HG03039 (cell line): ENCODE results near the gene GLRX5.
"Not testable (repeated sequence)": the region's sequence is repeated elsewhere in the genome, so short reads cannot be mapped to it uniquely, and the experiment has no call there.

Experiments
- ATAC-seq: cut with Tn5 transposase; IDR thresholded peaks from one replicate; pipeline ENCODE4 v1.9.1; 2021; ENCODE audit warnings: mild to moderate bottlenecking, moderate library complexity; ENCODE audit not compliant: unreplicated experiment

The GLRX5 gene

DNA sequence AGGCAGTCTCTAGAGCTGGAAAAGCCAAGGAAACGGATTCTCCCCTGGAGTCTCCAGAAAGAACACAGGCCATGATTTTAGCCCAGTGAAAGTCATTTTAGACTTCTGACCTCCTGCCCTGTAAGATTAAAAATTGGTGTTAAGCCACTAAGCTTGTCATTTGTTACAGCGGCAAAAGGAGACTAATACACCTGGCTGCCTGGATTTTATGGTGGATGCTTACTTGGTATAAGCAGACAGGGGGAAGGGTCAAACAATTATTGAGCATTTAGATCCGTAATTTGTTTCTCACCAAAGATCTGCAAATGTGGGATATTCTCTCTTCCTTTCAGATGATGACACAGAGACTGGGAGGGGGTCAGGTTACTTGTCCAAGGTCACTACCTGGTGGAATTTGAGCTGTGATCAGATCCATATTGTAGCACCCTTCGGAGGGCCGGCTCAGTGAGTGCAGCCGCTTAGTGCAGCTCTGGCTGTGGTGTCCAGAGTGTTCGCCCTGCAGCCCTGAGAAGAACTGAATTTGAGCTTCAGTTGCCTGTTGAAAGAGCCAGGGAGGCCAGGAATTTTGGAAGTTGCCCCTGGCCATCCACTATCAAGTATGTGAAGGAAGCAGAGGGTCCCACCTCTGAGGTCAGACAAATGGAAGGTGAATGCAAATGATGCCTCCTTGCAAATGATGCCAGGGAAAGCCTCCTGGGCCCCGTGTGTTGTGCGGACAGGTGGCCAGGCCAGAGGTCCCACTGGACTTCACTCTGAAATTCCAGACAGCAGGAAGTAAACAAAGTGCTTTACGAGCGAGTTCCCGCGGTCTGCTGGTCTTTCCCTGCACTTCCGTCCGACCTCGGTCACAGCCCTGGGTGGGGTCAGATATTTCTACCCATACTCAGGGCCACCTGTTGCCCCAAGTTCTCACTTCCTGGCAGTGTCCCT, 15.1 kb downstream of the GLRX5 start:
- no peak for ATAC-seq

DNA sequence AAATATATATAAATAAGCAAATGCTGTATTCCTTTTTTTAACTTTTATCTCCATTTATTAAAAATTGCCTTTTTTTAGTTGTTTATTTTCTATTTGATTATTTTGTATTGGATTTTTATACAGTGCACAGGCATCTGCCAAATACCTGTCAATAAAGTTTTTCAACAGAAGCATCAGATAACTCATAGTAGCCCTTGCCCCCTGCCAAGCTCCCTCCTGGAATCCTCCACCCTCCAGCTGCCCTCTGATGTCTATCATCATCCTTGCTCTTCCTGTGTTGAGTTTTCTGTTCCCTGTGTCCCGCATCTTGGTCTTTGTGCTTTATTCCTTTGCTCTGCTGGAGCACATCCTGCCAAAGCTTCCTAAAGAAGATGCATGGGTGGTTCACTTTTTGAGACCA, 16.6 kb downstream of the GLRX5 start:
- no peak for ATAC-seq

DNA sequence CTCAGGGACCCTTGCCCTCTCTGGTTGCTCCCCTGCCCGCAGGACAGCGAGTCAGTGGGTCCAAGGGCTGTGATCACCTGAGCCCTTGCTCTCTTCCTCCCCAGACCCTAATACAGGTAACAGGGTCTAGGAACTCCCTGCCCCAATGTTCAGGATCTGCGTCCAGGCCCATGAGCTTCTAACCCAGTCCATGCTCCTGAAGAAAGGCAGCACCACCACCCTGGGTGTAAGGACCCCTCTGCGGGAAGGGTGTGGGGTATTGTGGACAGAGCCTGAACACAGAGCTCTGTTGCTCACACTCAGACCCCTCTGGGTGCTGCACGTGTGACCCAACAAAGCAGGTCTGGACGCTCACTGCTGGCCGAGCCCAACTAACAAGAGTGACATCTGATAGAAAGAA, 18.3 kb downstream of the GLRX5 start:
- ATAC-seq: no peak

DNA sequence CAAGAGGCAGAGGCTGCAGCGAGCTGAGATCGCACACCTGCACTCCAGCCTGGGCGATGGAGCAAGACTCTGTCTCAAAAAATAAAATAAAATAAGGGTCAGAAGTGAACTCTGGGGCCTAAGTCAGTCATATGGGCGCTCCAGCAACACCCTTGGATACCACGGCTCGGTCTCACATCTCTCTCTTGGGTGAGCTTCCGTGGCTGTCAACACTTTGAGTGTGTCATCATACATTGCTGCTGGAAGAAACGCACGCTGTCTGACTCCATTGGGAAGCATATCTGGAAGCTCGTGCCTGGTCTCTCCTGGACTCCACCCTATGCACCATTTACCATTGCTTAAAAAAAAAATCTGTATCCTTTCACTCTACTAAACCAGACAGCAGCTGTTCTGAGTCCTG, 20.2 kb downstream of the GLRX5 start:
- ATAC-seq: no peak

DNA sequence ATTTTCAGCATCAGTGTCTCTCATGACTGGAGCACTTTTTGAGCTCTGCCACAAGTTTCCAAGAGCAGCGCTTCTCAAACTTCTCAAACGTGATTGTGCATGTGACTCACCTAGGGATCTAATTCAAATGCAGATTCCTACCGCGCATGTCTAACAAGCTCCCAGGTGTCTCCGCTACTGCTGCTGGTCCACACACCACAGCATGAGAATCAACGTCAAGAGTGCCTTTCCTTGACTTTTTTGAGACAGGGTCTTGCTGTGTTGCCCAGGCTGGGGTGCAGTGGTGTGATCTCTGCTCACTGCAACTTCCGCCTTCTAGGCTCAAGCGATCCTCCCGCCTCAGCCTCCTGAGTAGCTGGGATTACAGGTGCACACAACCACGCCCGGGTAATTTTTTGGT, 22.4 kb downstream of the GLRX5 start:
- ATAC-seq: no peak

DNA sequence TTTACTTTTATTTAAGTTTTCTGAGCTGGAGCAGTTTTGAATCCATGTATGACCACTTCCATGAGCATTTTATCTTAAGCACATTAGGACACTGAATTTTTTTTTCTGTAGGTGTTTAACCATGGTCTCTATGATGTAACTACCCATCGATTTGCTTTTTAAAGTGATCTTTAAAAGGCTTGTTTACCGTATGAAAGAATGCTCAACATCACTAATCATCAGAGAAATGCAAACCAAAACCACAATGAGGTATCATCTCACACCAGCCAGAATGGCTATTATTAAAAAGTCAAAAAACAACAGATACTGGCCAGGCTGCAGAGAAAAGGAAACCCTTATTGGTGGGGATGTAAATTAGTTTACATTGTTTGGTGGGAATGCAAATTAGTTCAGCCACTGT, 23.0 kb downstream of the GLRX5 start:
- ATAC-seq: no peak

DNA sequence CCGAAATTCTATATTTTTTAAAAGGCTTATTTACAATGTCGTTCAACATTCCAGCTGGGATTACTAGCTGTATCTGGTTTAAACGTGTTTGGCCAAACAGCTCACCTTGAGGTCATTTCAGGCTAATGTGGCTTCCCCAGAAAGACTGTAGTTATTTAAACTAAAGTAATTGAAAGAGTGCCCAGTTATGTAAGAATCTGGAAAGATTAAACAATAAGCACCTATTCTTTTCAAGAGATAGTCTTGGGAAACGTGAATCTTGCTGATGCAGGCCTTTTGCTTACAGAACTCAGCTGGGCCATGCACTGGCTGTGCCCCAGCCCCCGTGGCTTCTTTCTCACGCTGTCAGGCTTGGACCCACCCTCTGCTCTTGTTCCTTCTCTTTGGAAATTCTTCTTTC, 24.4 kb downstream of the GLRX5 start:
- no peak for ATAC-seq

DNA sequence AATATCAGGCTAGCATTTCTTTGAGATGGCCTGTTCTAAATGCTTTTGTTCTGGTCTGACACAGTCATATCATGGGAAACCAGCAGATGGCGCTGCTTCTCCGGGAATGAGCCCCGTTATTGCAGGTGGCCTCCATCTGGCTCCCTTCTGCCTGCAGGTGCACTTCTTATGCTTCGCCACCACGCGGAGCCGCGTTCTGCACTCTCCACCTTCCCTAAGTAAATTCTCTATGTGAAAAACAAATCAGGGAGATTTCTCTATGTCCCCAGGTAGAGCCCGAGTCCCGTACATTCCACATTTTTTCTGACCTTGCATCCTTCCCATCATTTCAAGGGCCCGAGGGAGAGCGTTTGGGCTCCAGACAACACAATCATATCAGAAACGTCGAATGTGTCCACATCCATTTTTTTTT, 26.2 kb downstream of the GLRX5 start:
- ATAC-seq: peak; percentile 83

DNA sequence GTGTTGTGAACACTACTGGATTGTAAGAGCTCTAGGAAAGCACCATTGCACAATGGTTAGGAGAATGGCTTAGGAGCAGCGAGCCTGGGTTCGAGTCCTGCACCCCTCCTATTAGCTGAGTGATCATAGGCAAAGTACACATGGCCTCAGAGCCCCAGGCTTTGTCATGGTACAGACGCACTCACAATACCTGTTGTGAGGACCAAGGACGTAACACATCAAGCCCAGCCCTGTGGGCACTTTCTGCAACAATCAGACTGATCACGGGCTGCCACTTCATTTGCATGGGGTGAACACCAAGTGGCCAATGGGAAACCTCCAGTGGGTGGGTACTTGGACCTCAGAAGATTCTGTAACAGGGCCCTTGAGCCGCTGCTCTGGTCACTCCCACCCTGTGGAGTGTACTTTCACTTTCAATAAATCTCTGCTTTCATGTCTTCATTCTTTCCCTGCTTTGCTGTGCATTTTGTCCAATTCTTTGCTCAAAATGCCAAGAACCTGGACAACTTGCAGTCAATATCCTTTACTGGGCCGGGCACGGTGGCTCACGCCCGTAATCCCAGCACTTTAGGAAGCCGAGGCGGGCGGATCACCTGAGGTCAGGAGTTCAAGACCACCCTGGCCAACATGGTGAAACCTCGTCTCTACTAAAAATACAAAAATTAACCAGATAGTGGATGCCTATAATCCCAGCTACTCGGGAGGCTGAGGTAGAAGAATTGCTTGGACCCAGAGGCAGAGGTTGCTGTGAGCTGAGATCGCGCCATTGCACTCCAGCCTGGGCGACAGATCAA, 28.2 kb downstream of the GLRX5 start:
- ATAC-seq: no peak

DNA sequence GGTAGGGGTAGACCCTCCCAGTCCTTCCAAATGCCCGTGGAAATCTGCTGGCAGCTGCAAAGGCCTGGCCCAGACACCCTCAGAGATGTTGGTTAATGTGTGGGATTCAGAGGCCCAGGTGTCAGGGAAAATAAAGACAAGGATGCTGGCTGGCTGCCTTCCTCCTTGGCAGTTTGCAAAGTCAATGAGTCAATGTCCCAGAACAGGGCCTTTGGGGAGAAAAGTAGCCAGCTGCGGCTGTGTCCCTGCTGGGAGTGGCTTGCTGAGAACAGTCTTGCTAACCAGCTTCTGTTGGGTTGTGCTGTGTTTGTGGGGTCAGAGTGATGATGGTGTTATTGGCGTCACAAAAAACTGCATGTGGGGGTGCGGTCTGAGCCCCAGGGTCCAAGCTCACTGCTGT, 29.2 kb downstream of the GLRX5 start:
- ATAC-seq: no peak

DNA sequence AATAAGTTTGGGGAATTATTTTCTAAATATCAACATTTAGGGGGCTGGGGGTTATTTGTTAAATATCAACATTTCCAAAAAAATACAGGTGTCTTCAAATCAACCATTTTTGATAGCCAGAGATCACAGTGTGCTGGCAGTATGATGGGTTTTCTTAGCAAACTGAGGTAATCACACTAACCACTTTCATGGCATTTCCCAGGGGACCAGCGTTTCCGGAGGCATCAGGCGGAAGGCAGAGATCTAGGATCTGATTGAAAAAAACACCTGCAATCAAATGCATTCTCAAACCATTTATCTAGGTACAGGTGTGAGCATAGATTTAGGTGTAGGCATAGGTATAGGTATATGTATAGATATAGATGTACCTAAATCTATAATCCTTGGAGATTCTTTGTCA, 34.6 kb downstream of the GLRX5 start:
- no peak for ATAC-seq

DNA sequence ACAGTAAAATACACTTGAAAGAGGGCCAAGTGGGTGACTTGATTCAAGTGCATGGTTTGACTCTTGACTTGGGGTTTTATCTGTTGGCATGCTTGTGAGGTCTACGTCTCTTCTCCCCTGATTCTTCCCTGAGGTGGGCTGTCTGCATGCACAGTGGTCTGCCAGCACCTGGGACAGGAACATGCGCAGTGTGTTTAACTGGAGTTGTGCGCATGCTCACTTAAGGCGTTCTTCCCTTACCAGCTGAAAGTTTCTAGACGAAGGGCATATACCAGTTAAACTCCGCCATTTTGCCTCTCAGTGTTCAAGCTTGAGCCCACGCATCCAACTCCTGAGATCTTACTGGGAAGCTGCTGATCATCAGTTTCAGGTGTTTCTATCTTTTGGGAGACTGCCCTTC, 38.5 kb downstream of the GLRX5 start:
- ATAC-seq: no peak

DNA sequence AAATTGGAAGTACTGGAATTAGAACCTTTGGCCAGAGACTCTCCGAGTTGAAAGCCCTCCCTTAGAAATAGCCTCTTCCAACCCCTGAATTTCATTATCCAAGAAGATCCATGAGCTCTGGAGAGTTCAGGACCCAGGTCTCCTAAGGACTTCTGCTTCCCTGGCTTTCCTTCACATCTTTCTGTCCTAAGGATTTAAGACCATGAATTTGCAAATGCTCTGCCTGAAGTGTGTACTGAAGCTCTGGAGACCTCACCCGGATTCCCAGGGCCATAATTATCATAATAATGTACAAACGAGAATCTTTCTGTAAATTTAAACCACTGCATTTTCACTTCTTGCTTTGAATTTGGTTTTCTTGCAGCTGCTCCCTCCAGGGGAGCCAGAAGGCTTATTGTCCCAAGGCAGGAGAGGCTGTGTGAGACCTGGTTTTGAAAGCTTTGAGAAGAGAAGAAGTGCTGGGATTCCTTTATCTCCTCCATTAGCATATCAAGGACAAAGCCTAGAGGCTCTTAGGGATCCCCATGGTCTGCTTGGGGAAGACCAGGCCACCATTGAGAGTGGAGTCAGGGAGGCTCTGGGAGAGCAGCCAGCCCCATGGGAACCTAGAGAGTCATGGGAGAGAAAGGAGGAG, 41.1 kb downstream of the GLRX5 start:
- no peak for ATAC-seq

DNA sequence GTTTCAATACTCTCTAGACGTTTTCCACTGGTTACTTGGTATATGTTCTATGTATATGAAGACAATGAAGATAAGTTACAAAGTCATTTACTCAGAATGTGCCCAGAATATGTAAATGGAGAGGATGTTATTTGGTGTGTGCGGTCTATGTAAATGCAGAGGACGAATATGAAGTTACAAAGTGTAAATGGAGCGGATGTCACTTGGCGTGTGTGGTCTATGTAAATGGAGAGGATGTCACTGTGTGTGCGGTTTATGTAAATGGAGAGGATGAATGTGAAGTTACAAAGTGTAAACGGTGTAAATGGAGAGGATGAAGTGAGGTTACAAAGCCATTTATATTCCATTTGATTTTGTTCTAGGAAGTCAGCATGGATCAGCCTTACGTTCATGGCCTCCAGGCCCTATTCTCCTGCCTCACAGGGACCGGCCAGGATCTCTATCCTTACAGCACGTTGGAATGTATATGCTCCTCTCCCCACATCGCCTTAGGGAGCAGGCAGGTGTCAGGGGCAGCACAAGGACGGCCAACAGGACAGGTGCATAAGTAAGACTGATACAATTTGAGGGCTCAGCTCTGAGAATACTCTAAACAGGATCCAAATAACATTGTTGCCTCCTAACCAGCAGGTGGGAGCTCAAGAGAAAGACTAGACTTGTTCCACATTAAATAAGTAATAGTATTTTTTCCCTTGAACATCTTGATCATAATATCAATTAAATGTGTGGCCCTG, 42.4 kb downstream of the GLRX5 start:
- peak; percentile 96 for ATAC-seq

DNA sequence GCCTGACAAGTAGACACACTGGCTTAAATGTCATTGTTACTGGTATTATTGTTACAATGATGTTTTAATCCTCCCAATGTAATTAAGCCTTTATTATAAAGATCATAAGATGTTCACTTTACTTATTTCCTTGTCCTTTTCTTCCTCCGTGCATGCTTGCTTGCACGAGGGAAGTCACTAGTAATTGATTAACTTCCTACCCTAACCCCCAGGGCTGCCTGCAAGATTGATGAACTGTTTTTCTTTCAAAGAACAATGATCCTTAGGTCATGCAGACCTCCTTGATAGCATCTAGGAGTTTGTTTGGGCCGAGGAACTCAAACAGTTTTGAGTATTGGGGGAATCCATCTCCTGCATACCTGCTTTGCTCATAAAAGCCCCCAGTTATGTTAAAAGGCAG, 43.0 kb downstream of the GLRX5 start:
- no peak for ATAC-seq

DNA sequence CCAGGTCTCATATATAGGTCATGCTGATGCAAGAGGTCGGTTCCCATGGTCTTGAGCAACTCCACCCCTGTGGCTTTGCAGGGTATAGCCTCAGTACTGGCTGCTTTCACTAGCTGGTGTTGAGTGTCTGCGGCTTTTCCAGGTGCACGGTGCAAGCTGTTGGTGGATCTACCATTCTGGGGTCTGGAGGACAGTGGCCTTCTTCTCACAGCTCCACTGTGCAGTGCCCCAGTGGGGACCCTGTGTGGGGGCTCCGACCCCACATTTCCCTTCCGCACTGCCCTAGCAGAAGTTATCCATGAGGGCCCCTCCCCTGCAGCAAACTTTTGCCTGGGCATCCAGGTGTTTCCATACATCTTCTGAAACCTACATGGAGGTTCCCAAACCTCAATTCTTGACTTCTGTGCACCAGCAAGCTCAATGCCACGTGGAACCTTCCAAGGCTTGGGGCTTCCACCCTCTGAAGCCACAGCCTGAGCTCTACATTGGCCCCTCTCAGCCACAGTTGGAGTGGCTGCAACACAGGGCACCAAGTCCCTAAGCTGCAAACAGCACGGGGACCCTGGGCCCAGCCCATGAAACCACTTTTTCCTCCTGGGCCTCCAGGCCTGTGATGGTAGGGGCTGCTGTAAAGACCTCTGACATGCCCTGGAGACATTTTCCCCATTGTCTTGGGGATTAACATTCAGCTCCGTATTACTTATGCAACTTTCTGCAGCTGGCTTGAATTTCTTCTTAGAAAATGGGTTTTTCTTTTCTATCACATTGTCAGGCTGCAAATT, 49.2 kb downstream of the GLRX5 start:
- not testable (repeated sequence) for ATAC-seq

DNA sequence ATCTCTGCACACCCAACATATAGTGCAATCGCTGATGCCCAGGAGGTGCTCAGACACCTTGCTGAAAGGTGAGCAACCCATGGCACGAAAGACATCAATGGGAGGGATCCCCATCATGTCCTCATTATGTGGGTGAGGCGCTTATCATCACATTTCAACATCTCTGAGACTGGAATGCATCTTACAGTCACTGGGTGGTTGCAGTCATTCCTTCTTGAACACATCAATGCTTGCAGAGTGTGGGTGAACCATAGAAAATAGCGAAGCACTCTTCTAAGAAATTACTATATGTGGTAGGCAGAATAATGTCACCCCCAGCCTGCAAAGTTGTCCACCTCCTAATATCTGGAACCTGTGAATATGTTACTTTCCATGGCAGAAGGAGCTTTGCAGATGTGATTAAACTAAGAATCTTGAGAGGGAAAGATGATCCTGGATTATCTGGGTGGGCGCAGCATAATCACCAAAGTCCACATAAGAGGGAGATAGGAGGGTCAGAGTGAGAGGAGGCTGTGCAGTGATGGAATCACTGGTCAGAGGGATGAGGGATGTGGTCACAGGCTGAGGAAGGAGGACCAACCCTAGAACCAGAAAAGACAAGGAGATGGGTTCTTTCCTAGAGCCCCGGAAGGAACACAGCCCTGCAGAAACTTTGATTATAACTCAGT, 51.2 kb downstream of the GLRX5 start:
- no peak for ATAC-seq

DNA sequence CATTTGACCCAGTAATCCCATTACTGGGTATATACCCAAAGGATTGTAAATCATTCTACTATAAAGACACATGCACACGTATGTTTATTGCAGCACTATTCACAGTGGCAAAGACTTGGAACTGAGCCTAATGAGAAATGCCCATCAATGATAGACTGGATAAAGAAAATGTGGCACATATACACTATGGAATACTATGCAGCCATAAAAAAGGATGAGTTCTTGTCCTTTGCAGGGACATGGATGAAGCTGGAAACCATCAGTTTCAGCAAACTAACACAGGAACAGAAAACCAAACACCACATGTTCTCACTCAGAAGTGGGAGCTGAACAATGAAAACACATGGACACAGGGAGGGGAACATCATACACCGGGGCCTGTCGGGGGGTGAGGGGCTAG, 56.3 kb downstream of the GLRX5 start:
- ATAC-seq: not testable (repeated sequence)
